Measurements from ENCODE around the gene ZYG11A.
"Not testable (repeated sequence)": the region's sequence is repeated elsewhere in the genome, so short reads cannot be mapped to it uniquely, and the experiment has no call there.

The ZYG11A gene

GRCh38 chr1:52836035-52836434 lies 6.5 kb upstream of the ZYG11A start:
- no peak overlapping the region for H3K4me3 ChIP-seq (ENCODE audit: low read length in 2 of 2)
- no peaks in the 10 kb centered on the region for H3K4me1 ChIP-seq (ENCODE audit: control insufficient read depth in 2 of 2, insufficient read depth in 2 of 2, low read length in 2 of 2)
- no peak overlapping the region for H3K9ac ChIP-seq (ENCODE audit: low read depth in 1 of 2, low read length in 2 of 2)
- no peak overlapping the region for H3K27ac ChIP-seq (ENCODE audit: low read depth in 2 of 2, low read length in 2 of 2)
- H3K9me3 ChIP-seq (ENCODE audit: control insufficient read depth in 2 of 2, low read length in 2 of 2): no peaks in the 10 kb centered on the region
- no peaks in the 10 kb centered on the region for H3K27me3 ChIP-seq (ENCODE audit: control insufficient read depth in 2 of 2, insufficient read depth in 2 of 2, low read length in 2 of 2)
- no peaks in the 10 kb centered on the region for H3K36me3 ChIP-seq (ENCODE audit: control insufficient read depth in 2 of 2, insufficient read depth in 2 of 2, low read length in 2 of 2)

- H3K27me3 ChIP-seq (ENCODE audit: control insufficient read depth in 2 of 2, insufficient read depth in 2 of 2, low read length in 2 of 2); H3K27ac ChIP-seq (ENCODE audit: low read depth in 2 of 2, low read length in 2 of 2); H3K36me3 ChIP-seq (ENCODE audit: control insufficient read depth in 2 of 2, insufficient read depth in 2 of 2, low read length in 2 of 2): not testable (repeated sequence)
Observed at GRCh38 chr1:52839175-52839574, 3.4 kb upstream of the ZYG11A start.

GRCh38 chr1:52845119-52845518 lies 2.6 kb downstream of the ZYG11A start:
- H3K9me3 ChIP-seq (ENCODE audit: control insufficient read depth in 2 of 2, low read length in 2 of 2); H3K9ac ChIP-seq (ENCODE audit: low read depth in 1 of 2, low read length in 2 of 2); H3K36me3 ChIP-seq (ENCODE audit: control insufficient read depth in 2 of 2, insufficient read depth in 2 of 2, low read length in 2 of 2); H3K4me3 ChIP-seq (ENCODE audit: low read length in 2 of 2); H3K27me3 ChIP-seq (ENCODE audit: control insufficient read depth in 2 of 2, insufficient read depth in 2 of 2, low read length in 2 of 2); H3K27ac ChIP-seq (ENCODE audit: low read depth in 2 of 2, low read length in 2 of 2); H3K4me1 ChIP-seq (ENCODE audit: control insufficient read depth in 2 of 2, insufficient read depth in 2 of 2, low read length in 2 of 2): not testable (repeated sequence)

More at GRCh38 chr1:52839175-52839574, 3.4 kb upstream of the ZYG11A start:
- not testable (repeated sequence) for H3K4me1 ChIP-seq (ENCODE audit: control insufficient read depth in 2 of 2, insufficient read depth in 2 of 2, low read length in 2 of 2); H3K9ac ChIP-seq (ENCODE audit: low read depth in 1 of 2, low read length in 2 of 2); H3K9me3 ChIP-seq (ENCODE audit: control insufficient read depth in 2 of 2, low read length in 2 of 2); H3K4me3 ChIP-seq (ENCODE audit: low read length in 2 of 2)

- H3K4me1 ChIP-seq (ENCODE audit: control insufficient read depth in 2 of 2, insufficient read depth in 2 of 2, low read length in 2 of 2): no peaks in the 10 kb centered on the region
- no peak overlapping the region for H3K4me3 ChIP-seq (ENCODE audit: low read length in 2 of 2)
- H3K27me3 ChIP-seq (ENCODE audit: control insufficient read depth in 2 of 2, insufficient read depth in 2 of 2, low read length in 2 of 2): peaks cover 3 to 5% of the 10 kb centered on the region in 2 donors
- H3K36me3 ChIP-seq (ENCODE audit: control insufficient read depth in 2 of 2, insufficient read depth in 2 of 2, low read length in 2 of 2): no peaks in the 10 kb centered on the region
- no peaks in the 10 kb centered on the region for H3K9me3 ChIP-seq (ENCODE audit: control insufficient read depth in 2 of 2, low read length in 2 of 2)
- no peak overlapping the region for H3K27ac ChIP-seq (ENCODE audit: low read depth in 2 of 2, low read length in 2 of 2)
- H3K9ac ChIP-seq (ENCODE audit: low read depth in 1 of 2, low read length in 2 of 2): no peak overlapping the region
Observed at GRCh38 chr1:52848423-52848822, 5.9 kb downstream of the ZYG11A start.

- Histone ChIP-seq H3K27ac (ENCODE audit: low read depth in 2 of 2, low read length in 2 of 2) (no peak overlapping the region), H3K36me3 (ENCODE audit: control insufficient read depth in 2 of 2, insufficient read depth in 2 of 2, low read length in 2 of 2) (no peaks in the 10 kb centered on the region), H3K9ac (ENCODE audit: low read depth in 1 of 2, low read length in 2 of 2) (no peak overlapping the region), H3K27me3 (ENCODE audit: control insufficient read depth in 2 of 2, insufficient read depth in 2 of 2, low read length in 2 of 2) (no peaks in the 10 kb centered on the region), H3K4me3 (ENCODE audit: low read length in 2 of 2) (no peak overlapping the region), H3K9me3 (ENCODE audit: control insufficient read depth in 2 of 2, low read length in 2 of 2) (no peaks in the 10 kb centered on the region), H3K4me1 (ENCODE audit: control insufficient read depth in 2 of 2, insufficient read depth in 2 of 2, low read length in 2 of 2) (no peaks in the 10 kb centered on the region)
Observed at GRCh38 chr1:52850951-52851350, 8.4 kb downstream of the ZYG11A start.

- H3K9me3 ChIP-seq (ENCODE audit: control insufficient read depth in 2 of 2, low read length in 2 of 2): no peaks in the 10 kb centered on the region
- H3K4me3 ChIP-seq (ENCODE audit: low read length in 2 of 2): no peak overlapping the region
- no peaks in the 10 kb centered on the region for H3K27me3 ChIP-seq (ENCODE audit: control insufficient read depth in 2 of 2, insufficient read depth in 2 of 2, low read length in 2 of 2)
Observed at GRCh38 chr1:52852854-52853253, 10.3 kb downstream of the ZYG11A start.

GRCh38 chr1:52855584-52855983 lies 13.0 kb downstream of the ZYG11A start:
- Histone ChIP-seq H3K4me3 (ENCODE audit: low read length in 2 of 2) (no peak overlapping the region), H3K4me1 (ENCODE audit: control insufficient read depth in 2 of 2, insufficient read depth in 2 of 2, low read length in 2 of 2) (no peaks in the 10 kb centered on the region), H3K36me3 (ENCODE audit: control insufficient read depth in 2 of 2, insufficient read depth in 2 of 2, low read length in 2 of 2) (no peaks in the 10 kb centered on the region), H3K27ac (ENCODE audit: low read depth in 2 of 2, low read length in 2 of 2) (no peak overlapping the region), H3K27me3 (ENCODE audit: control insufficient read depth in 2 of 2, insufficient read depth in 2 of 2, low read length in 2 of 2) (no peaks in the 10 kb centered on the region), H3K9ac (ENCODE audit: low read depth in 1 of 2, low read length in 2 of 2) (no peak overlapping the region), H3K9me3 (ENCODE audit: control insufficient read depth in 2 of 2, low read length in 2 of 2) (no peaks in the 10 kb centered on the region)

More at GRCh38 chr1:52852854-52853253, 10.3 kb downstream of the ZYG11A start:
- Histone ChIP-seq H3K27ac (ENCODE audit: low read depth in 2 of 2, low read length in 2 of 2) (no peak overlapping the region), H3K4me1 (ENCODE audit: control insufficient read depth in 2 of 2, insufficient read depth in 2 of 2, low read length in 2 of 2) (no peaks in the 10 kb centered on the region), H3K36me3 (ENCODE audit: control insufficient read depth in 2 of 2, insufficient read depth in 2 of 2, low read length in 2 of 2) (no peaks in the 10 kb centered on the region), H3K9ac (ENCODE audit: low read depth in 1 of 2, low read length in 2 of 2) (no peak overlapping the region)

- H3K9ac ChIP-seq (ENCODE audit: low read depth in 1 of 2, low read length in 2 of 2): no peak overlapping the region
Observed at GRCh38 chr1:52856026-52856425, 13.5 kb downstream of the ZYG11A start.

GRCh38 chr1:52857443-52857842 lies 14.9 kb downstream of the ZYG11A start:
- Histone ChIP-seq H3K27me3 (ENCODE audit: control insufficient read depth in 2 of 2, insufficient read depth in 2 of 2, low read length in 2 of 2) (no peaks in the 10 kb centered on the region), H3K4me3 (ENCODE audit: low read length in 2 of 2) (no peak overlapping the region), H3K27ac (ENCODE audit: low read depth in 2 of 2, low read length in 2 of 2) (no peak overlapping the region), H3K36me3 (ENCODE audit: control insufficient read depth in 2 of 2, insufficient read depth in 2 of 2, low read length in 2 of 2) (no peaks in the 10 kb centered on the region), H3K4me1 (ENCODE audit: control insufficient read depth in 2 of 2, insufficient read depth in 2 of 2, low read length in 2 of 2) (no peaks in the 10 kb centered on the region), H3K9ac (ENCODE audit: low read depth in 1 of 2, low read length in 2 of 2) (no peak overlapping the region), H3K9me3 (ENCODE audit: control insufficient read depth in 2 of 2, low read length in 2 of 2) (no peaks in the 10 kb centered on the region)

More at GRCh38 chr1:52856026-52856425, 13.5 kb downstream of the ZYG11A start:
- Histone ChIP-seq H3K27ac (ENCODE audit: low read depth in 2 of 2, low read length in 2 of 2) (no peak overlapping the region), H3K9me3 (ENCODE audit: control insufficient read depth in 2 of 2, low read length in 2 of 2) (no peaks in the 10 kb centered on the region), H3K4me1 (ENCODE audit: control insufficient read depth in 2 of 2, insufficient read depth in 2 of 2, low read length in 2 of 2) (no peaks in the 10 kb centered on the region), H3K27me3 (ENCODE audit: control insufficient read depth in 2 of 2, insufficient read depth in 2 of 2, low read length in 2 of 2) (no peaks in the 10 kb centered on the region), H3K36me3 (ENCODE audit: control insufficient read depth in 2 of 2, insufficient read depth in 2 of 2, low read length in 2 of 2) (no peaks in the 10 kb centered on the region), H3K4me3 (ENCODE audit: low read length in 2 of 2) (no peak overlapping the region)

- Histone ChIP-seq H3K27ac (ENCODE audit: low read depth in 2 of 2, low read length in 2 of 2) (no peak overlapping the region), H3K9me3 (ENCODE audit: control insufficient read depth in 2 of 2, low read length in 2 of 2) (no peaks in the 10 kb centered on the region), H3K27me3 (ENCODE audit: control insufficient read depth in 2 of 2, insufficient read depth in 2 of 2, low read length in 2 of 2) (no peaks in the 10 kb centered on the region), H3K9ac (ENCODE audit: low read depth in 1 of 2, low read length in 2 of 2) (no peak overlapping the region), H3K4me3 (ENCODE audit: low read length in 2 of 2) (no peak overlapping the region), H3K4me1 (ENCODE audit: control insufficient read depth in 2 of 2, insufficient read depth in 2 of 2, low read length in 2 of 2) (no peaks in the 10 kb centered on the region), H3K36me3 (ENCODE audit: control insufficient read depth in 2 of 2, insufficient read depth in 2 of 2, low read length in 2 of 2) (no peaks in the 10 kb centered on the region)
Observed at GRCh38 chr1:52862666-52863458, 20.3 kb downstream of the ZYG11A start.
